LHCN-M2 (cell line): ENCODE data around the gene MRPL16. TPM values are rescaled to one million over a fixed set of nuclear protein-coding genes. Genes with fewer than 3 reads are reported as not detected.
A peak's percentile ranks its signal among the peaks of the same experiment; 100 is the strongest.

Experiments used
- DNase-seq: peaks from one replicate; pipeline ENCODE4 v3.0.0-alpha.2; 2012; ENCODE audit warnings: low read depth
- total RNA-seq: library from RNA; depleted of rRNA; stranded (reverse); fragments of >200 nt; gene quantifications from 2 replicates; pipeline ENCODE4 v1.2.3, GENCODE V29; 2014; rRNA removed

The MRPL16 gene
- total RNA-seq, 1 experiment from 2014 or later = 48.0 TPM

DNA sequence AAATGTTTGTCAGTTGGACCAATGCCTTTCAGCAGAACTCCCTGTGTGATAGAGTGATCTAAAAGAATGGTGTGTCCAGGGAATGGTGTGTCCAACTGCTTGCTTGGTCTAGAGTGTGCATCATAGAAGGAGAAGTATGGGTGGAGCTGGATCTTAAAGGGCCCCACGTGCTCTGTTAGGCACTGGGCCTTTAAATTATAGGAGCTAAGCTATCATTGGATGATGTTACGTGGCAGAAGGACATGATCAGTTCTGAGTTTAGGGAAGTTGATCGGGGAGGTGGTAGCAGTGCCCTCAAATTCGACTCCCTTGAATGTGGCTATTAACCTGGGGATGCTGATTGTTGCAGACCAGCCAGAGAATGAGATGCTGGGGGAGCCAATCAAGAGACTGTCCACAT is 39.0 kb downstream of the MRPL16 start:
- no peak for DNase-seq

DNA sequence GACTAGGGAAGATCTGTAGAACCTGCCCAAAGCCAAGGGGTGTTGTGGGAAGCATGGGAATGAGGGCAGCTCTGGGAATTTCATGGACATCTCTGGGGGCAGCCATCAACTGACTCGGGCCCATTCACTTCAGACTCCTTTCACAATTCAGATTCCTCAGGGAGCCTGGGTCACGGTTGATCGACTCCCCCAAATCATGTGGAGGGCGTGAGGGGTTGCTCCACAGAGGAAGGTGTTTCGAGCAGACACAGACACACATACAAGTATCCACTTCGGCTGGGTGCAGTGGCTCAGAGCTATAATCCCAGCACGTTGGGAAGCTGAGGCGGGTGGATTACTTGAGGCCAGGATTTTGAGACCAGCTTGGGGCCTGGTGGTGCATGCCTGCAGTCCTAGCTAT is 39.7 kb downstream of the MRPL16 start:
- DNase-seq = no peak

DNA sequence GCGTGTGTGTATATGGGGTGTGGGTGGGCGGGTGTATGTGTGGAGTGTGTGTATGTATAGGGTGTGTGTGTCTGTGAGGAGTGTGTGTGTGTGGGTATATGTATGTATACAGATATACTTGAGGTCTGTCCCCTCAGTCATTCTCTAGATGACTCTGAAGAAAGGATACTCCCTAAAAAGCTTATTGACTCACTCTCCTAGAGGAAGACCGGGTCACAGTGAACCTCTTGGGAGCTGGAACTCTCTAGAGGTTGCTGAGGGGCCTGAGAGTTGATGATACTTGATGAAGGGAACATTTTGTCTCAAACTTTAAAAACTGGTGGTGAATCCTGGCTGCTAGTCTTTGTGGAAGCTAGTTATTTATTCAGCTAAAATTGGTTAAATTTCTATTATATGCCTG is 40.3 kb downstream of the MRPL16 start:
- peak; percentile 15 for DNase-seq

DNA sequence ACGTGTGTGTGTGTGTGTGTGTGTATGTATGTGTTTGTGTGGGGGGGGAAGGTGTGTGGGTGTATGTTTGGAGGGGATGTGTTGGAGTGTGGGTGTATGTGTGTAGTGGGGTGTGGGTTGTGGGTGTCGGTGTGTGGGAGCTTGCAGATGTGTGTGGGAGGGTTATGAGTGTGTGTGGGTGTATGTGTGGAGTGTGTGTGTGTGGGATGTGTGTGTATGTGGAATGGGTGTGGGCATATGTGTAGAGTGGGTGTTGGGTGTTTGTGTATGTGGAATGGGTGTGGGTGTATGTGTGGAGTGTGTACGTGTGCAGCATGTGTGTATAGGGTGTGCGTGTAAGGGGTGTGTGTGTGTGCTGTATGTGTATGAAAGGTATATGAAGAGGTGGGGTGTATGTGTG is 40.8 kb downstream of the MRPL16 start:
- DNase-seq = no peak

DNA sequence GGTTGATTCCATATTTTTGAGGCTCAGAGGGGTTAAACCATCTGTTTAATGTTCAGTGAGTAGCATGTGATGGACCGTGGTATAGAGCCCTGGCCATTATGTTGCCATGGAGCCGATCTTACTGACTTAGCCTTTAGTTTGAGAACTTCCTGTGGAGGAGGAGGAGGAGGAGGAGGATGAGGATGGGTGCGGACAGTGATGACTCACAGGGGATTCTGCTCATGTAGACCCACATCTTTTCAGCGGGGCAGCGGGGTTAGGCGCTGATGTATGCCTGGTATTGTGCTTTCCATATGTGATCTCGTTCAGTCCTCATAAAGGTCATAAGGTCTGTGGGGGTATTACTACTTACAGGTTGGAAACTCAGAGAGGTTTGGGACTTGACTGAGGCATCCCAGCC is 41.5 kb downstream of the MRPL16 start:
- DNase-seq = no peak

DNA sequence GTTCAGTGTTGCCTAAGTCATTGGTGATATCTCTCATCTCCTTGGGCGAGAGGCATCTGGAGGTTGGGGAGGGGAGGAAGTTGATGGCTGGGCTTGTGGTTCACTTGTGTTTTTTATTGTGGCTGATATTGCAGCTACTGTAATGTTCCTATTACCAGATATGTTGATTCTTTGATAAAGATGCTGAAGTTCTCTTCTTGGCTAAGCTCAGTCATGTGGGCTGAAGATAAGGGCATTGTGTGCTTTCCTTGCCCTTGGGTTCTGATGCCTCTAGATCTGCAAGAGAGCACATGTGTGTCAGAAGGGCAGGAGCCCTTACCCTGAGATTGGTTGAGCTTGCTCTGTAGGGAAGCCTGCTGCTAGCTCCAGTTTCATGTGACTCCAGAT is 43.4 kb downstream of the MRPL16 start:
- no peak for DNase-seq

DNA sequence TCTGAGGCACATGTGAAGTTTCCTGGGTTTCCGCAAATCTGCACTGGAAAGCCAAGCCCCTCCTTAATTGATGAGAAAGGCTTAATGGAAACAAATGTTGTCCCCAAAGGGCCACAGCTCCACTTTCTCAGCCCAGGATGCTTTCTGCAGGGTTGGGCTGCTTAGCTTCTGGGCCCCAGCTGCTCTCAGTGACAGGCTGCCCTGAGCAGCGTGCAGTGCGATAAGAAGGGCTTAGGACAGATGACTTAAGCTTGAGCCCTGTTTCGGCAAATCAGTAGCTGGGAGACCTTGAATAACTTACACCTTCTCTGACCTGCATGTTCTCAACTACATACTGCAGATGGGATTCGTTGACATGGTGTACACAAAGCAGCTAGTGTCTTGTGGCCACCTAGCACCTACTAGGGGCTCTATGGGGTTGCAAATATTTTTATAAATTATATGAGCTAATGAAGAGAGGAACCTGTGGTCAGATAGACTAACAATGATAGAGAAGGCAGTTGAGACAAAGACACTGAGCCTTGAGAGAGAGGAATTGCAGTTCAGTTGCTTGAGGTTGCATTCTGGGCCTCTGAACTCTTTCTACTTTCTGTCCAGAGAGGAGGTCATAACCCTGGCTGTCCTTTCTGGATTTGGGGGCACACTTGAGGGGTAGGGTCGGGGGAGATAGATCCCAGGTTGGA is 43.9 kb downstream of the MRPL16 start:
- DNase-seq = no peak

DNA sequence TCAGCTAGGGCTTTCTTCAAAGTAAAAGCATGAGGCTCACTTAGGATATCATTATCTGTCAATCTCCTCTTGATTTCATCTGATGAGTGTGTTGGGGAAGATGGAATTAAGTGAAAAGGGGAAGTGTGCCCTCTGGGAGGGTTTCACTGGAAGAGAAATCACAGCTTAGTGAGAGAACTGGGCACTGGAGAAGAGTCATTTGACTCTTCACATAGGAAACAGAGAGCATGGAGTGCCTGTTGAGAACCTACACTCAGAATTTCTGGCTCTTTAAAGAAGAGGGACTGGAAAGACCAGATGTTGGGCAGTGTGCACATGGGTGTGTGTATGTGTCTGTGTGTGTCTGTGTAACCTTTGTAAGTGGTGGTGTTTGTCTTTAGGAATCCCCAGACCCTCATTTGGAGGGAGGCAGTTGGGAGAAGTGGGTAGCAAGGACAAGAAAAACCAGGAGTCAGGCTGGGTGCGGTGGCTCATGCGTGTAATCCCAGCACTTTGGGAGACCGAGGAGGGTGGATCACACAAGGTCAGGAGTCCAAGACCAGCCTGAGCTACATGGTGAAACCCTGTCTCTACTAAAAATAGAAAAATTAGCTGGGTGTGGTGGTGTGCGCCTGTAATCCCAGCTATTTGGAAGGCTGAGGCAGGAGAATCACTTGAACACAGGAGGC is 45.4 kb downstream of the MRPL16 start:
- DNase-seq = no peak

DNA sequence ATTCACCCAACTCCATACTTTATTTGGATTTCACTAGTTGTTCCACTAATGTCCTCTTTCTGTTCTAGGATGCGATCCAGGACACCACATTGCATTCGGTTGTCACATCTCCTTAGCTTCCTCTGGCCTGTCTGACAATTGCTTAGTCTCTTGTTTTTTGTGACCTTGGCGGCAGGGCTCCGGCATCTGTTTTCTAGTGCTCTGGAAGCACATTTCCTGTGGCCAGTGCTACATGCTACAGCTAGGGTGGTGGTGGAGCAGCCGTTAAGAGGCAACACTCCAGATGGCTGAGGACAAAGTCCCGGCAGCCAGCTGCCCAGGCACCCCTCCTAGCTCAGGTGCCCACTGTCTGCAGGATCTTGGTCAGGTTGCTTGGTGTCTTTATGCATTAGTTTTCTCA is 48.6 kb downstream of the MRPL16 start:
- DNase-seq = no peak

DNA sequence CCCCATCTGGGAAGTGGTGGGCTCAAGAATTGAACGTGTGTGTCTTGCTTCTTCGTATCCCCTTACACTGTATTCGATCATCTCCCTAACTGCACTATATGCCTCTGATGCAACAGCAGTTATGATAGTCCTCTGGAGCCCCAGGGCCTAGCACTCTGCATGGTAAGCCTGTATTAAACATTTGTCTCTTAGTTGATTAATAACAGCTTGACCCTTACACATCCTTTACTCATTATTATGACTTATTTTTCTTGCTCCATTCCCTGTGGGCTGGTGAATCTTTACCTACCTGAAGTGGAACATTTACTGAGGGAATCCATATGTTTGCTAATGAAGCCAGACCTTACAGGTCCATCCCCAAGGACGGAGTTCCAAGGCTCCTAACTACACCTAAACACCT is 49.8 kb downstream of the MRPL16 start:
- no peak for DNase-seq

DNA sequence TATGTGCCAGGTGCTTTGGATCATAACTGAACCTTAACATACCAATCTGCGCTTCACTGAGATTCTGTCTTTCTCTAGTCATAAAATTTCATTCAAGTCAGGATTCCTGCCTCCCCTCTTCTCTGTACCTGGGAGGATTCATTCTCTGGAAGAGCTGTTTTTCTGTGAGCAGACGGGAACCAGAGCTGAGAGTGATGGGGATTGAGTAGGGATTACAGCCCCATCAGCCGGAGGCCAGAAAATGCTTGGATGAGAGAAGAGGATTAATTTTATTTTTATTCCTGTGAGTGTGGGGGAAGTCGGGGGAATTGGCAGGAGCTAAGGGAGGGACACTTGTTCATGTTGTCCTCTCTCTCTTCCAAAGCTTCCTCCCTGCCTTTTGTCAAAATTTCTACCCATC is 50.7 kb downstream of the MRPL16 start:
- DNase-seq = no peak

DNA sequence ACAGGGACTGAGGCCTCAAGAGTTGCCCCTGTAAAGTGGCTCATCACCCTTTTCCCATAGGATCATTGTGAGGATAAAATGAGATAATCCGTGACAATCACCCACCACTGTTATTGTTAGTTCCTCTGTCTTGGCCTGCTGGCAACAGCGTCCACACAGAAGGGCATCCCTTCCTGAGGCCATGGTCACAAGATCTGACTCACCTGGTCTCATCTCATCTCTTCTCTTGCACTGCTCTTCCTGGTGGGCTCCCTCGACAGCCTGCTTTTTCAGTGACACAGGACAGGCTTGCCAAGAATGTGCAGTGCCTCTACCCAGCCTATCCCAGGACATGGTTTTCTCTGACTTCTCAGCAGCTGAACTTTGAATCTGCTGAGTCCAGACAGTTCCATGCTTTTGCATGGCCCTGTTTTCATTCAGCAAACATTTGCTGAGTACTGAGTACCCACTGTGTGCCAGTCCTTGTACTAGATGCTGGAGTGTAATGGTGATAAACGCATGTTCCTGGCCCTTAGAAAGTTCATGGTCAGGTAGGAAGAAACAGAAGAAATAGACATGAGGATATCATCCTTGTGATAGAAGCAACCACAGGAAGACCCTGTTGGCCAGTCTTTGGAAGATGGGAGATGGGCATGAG is 52.1 kb downstream of the MRPL16 start:
- no peak for DNase-seq

DNA sequence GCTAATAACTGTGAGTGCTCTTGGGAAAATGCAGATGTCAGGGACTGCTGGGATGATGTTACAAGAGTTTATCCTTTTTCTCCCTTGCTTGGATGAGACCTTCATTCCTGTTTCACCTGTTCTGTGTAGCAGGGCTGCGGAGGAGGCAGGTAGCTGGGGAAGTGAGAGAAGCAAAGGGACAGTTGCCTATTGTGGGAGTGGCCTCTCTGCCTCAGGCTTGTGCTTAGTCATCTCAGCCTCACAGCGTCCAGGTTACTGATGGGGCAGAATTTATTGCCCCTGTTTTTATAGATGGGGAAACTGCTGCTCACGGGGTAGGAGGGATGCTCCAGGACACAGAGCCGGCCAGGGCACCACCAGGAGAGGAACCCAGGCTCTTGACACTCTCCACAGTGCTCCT is 53.7 kb downstream of the MRPL16 start:
- DNase-seq = peak; percentile 4

DNA sequence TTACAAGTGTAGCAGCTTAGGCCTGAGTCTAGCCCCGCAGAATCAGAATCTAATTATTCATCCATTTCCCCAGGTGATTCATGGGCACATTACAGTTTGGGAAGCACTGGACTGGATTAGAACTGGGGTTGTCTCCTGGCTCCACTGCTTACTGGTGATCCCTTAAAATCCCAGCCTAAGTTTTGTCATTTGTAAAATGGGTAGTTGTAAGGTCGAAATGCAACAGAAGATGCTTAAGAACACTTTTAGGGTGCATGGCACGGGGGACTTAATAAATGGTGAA is 54.1 kb downstream of the MRPL16 start:
- DNase-seq = peak; percentile 22

Other genes with a start within 250 kb of the MRPL16 start
- 13.0 and 17.9 TPM in 2 replicates for gene OSBP, start 195.0 kb downstream of the MRPL16 start, total RNA-seq
- gene PATL1, start 141.7 kb downstream of the MRPL16 start, total RNA-seq = 21.3 and 23.1 TPM in 2 replicates
- gene OR10V1, start 96.9 kb downstream of the MRPL16 start, total RNA-seq = not detected in 2 replicates
- 11.9 and 16.9 TPM in 2 replicates for gene STX3, start 55.4 kb downstream of the MRPL16 start, total RNA-seq
- not detected in 2 replicates for gene CBLIF, start 34.7 kb upstream of the MRPL16 start, total RNA-seq
- gene TCN1, start 55.7 kb upstream of the MRPL16 start, total RNA-seq = not detected in 2 replicates
- gene OOSP3, start 68.0 kb upstream of the MRPL16 start, total RNA-seq = not detected in 2 replicates
- not detected in 2 replicates for gene OOSP1, start 127.7 kb upstream of the MRPL16 start, total RNA-seq
- not detected in 2 replicates for gene OOSP4A, start 153.3 kb upstream of the MRPL16 start, total RNA-seq
- gene OOSP4B, start 206.4 kb upstream of the MRPL16 start, total RNA-seq = not detected in 2 replicates
- gene OOSP2, start 229.6 kb upstream of the MRPL16 start, total RNA-seq = not detected in 2 replicates
- not detected in 2 replicates for gene MS4A3, start 245.9 kb upstream of the MRPL16 start, total RNA-seq